Naive B cell (primary cell): Measurements from ENCODE around the gene SNX9. TPM values are rescaled to one million over a fixed set of nuclear protein-coding genes. Genes with fewer than 3 reads are reported as not detected.
A peak's percentile ranks its signal among the peaks of the same experiment; 100 is the strongest.

Source experiments
- ATAC-seq, 2 donors: fragments of 150-1000 bp; cut with Tn5 transposase; 2 replicates each; pipeline ENCODE4 v1.10.0; 2021; ENCODE audit warnings: low read depth in 2 of 2, mild to moderate bottlenecking in 2 of 2, moderate library complexity in 2 of 2
- DNase-seq: peaks from one replicate; pipeline ENCODE4 v3.0.0; 2022
- H3K27ac Mint-ChIP-seq, 6 donors: one replicate each; pipeline ENCODE4 v1.8.0; 2020 to 2022; ENCODE audit warnings: mild to moderate bottlenecking in 6 of 6, mixed read lengths in 6 of 6, moderate library complexity in 5 of 6, inconsistent platforms in 2 of 6
- H3K27me3 Mint-ChIP-seq, 3 donors: one replicate each; pipeline ENCODE4 v1.8.0; 2021 to 2022; ENCODE audit warnings: mixed read lengths in 3 of 3, mild to moderate bottlenecking in 1 of 3
- H3K36me3 Mint-ChIP-seq, 2 donors: one replicate each; pipeline ENCODE4 v1.8.0; 2020 to 2022; ENCODE audit warnings: mixed read lengths in 2 of 2, inconsistent platforms in 1 of 2, mild to moderate bottlenecking in 1 of 2
- H3K4me1 Mint-ChIP-seq, 3 donors: one replicate each; pipeline ENCODE4 v1.8.0; 2020 to 2022; ENCODE audit warnings: mixed read lengths in 3 of 3, inconsistent platforms in 1 of 3, mild to moderate bottlenecking in 1 of 3, moderate library complexity in 1 of 3
- H3K4me3 Mint-ChIP-seq, 8 donors: one replicate each; pipeline ENCODE4 v1.8.0; 2020 to 2022; ENCODE audit warnings: mild to moderate bottlenecking in 8 of 8, mixed read lengths in 8 of 8, moderate library complexity in 8 of 8, inconsistent platforms in 2 of 8
- H3K9me3 Mint-ChIP-seq, 7 donors: one replicate each; pipeline ENCODE4 v1.8.0; 2020 to 2022; ENCODE audit warnings: mixed read lengths in 7 of 7, mild to moderate bottlenecking in 5 of 7, inconsistent platforms in 2 of 7, moderate library complexity in 1 of 7
- polyA plus RNA-seq, 6 donors: library from polyadenylated mRNA; unstranded; fragments of 300-500 nt; fragmentation: Illumina TruSeq; gene quantifications; one replicate each; pipeline ENCODE4 v1.2.3, GENCODE V29; 2021; ENCODE audit warnings: low read depth in 6 of 6

Gene SNX9
- polyA plus RNA-seq, 6 donors from 2014 or later = 19.7 to 28.3 (median 25.7) TPM

GRCh38 chr6:157825243-157825904 is 2.3 kb downstream of the SNX9 start:
- DNase-seq (no peak), ATAC-seq (no peak)
- Mint-ChIP-seq H3K36me3 (peaks cover 0 to 6% of the 10 kb centered on the region in 2 donors), H3K27ac (peak overlapping the region; percentile 79 to 100 (median 99)), H3K27me3 (no peaks in the 10 kb centered on the region), H3K9me3 (no peaks in the 10 kb centered on the region), H3K4me1 (peaks cover 37 to 54% (median 39%) of the 10 kb centered on the region in 3 donors), H3K4me3 (peak overlapping the region; percentile 59 to 97 (median 95))

- H3K4me3 Mint-ChIP-seq = peak overlapping the region in 6 of 8 donors; percentile 1 to 45 (median 10)
- no peak for DNase-seq
- H3K27ac Mint-ChIP-seq = peak overlapping the region in 4 of 6 donors; percentile 6 to 70 (median 30)
- peaks cover 0 to 12% (median 3%) of the 10 kb centered on the region in 7 donors for H3K9me3 Mint-ChIP-seq
- H3K27me3 Mint-ChIP-seq = no peaks in the 10 kb centered on the region
- peaks cover 0 to 15% of the 10 kb centered on the region in 2 donors for H3K36me3 Mint-ChIP-seq
- ATAC-seq = peak; percentile 64 to 66
- peaks cover 43 to 72% (median 46%) of the 10 kb centered on the region in 3 donors for H3K4me1 Mint-ChIP-seq
Measured at GRCh38 chr6:157830354-157831017, 7.4 kb downstream of the SNX9 start.

- DNase-seq (no peak), ATAC-seq (no peak)
Measured at GRCh38 chr6:157831018-157831369, 7.9 kb downstream of the SNX9 start.

GRCh38 chr6:157831424-157832249 is 8.6 kb downstream of the SNX9 start:
- no peak for DNase-seq
- Mint-ChIP-seq H3K27me3 (no peaks in the 10 kb centered on the region), H3K4me1 (peaks cover 44 to 77% (median 56%) of the 10 kb centered on the region in 3 donors), H3K36me3 (peaks cover 0 to 19% of the 10 kb centered on the region in 2 donors), H3K9me3 (peaks cover 0 to 16% (median 6%) of the 10 kb centered on the region in 7 donors), H3K27ac (peak overlapping the region in 4 of 6 donors; percentile 22 to 69 (median 46)), H3K4me3 (peak overlapping the region in 5 of 8 donors; percentile 1 to 61 (median 48))
- no peak for ATAC-seq

More at GRCh38 chr6:157831018-157831369, 7.9 kb downstream of the SNX9 start:
- H3K27me3 Mint-ChIP-seq = no peaks in the 10 kb centered on the region
- peaks cover 44 to 72% (median 51%) of the 10 kb centered on the region in 3 donors for H3K4me1 Mint-ChIP-seq
- H3K4me3 Mint-ChIP-seq = peak overlapping the region in 3 of 8 donors; percentile 2 to 34 (median 12)
- H3K9me3 Mint-ChIP-seq = peaks cover 0 to 16% (median 5%) of the 10 kb centered on the region in 7 donors
- peak overlapping the region in 4 of 6 donors; percentile 19 to 68 (median 37) for H3K27ac Mint-ChIP-seq
- peaks cover 0 to 19% of the 10 kb centered on the region in 2 donors for H3K36me3 Mint-ChIP-seq

GRCh38 chr6:157832250-157832967 is 9.4 kb downstream of the SNX9 start:
- H3K4me3 Mint-ChIP-seq = peak overlapping the region in 1 of 8 donors; percentile 56
- H3K9me3 Mint-ChIP-seq = peaks cover 0 to 16% (median 6%) of the 10 kb centered on the region in 7 donors
- no peak for DNase-seq
- H3K27me3 Mint-ChIP-seq = no peaks in the 10 kb centered on the region
- H3K27ac Mint-ChIP-seq = peak overlapping the region in 3 of 6 donors; percentile 22 to 50 (median 32)
- ATAC-seq = no peak
- peaks cover 48 to 82% (median 56%) of the 10 kb centered on the region in 3 donors for H3K4me1 Mint-ChIP-seq
- H3K36me3 Mint-ChIP-seq = peaks cover 0 to 25% of the 10 kb centered on the region in 2 donors

- H3K36me3 Mint-ChIP-seq = peaks cover 0 to 28% of the 10 kb centered on the region in 2 donors
- no peaks in the 10 kb centered on the region for H3K27me3 Mint-ChIP-seq
- peak overlapping the region in 1 of 6 donors; percentile 70 for H3K27ac Mint-ChIP-seq
Measured at GRCh38 chr6:157834549-157834948, 11.5 kb downstream of the SNX9 start.

GRCh38 chr6:157838718-157839430 is 15.8 kb downstream of the SNX9 start:
- Mint-ChIP-seq H3K27ac (no peak overlapping the region), H3K9me3 (peaks cover 0 to 6% (median 1%) of the 10 kb centered on the region in 7 donors), H3K4me1 (peaks cover 53 to 89% (median 57%) of the 10 kb centered on the region in 3 donors), H3K36me3 (peaks cover 0 to 16% of the 10 kb centered on the region in 2 donors), H3K27me3 (no peaks in the 10 kb centered on the region), H3K4me3 (no peak overlapping the region)
- DNase-seq (no peak), ATAC-seq (no peak)

More at GRCh38 chr6:157834549-157834948, 11.5 kb downstream of the SNX9 start:
- Mint-ChIP-seq H3K4me1 (peaks cover 48 to 86% (median 56%) of the 10 kb centered on the region in 3 donors), H3K4me3 (peak overlapping the region in 1 of 8 donors; percentile 43), H3K9me3 (peaks cover 0 to 16% (median 6%) of the 10 kb centered on the region in 7 donors)
- DNase-seq (no peak), ATAC-seq (no peak)

- Mint-ChIP-seq H3K27ac (peak overlapping the region in 3 of 6 donors; percentile 51 to 93 (median 67)), H3K36me3 (peaks cover 0 to 16% of the 10 kb centered on the region in 2 donors), H3K4me3 (no peak overlapping the region), H3K4me1 (peaks cover 52 to 90% (median 57%) of the 10 kb centered on the region in 3 donors), H3K27me3 (no peaks in the 10 kb centered on the region), H3K9me3 (peaks cover 0 to 6% (median 1%) of the 10 kb centered on the region in 7 donors)
- ATAC-seq (no peak), DNase-seq (no peak)
Measured at GRCh38 chr6:157839606-157840005, 16.6 kb downstream of the SNX9 start.

GRCh38 chr6:157840261-157840660 is 17.2 kb downstream of the SNX9 start:
- peaks cover 0 to 6% (median 1%) of the 10 kb centered on the region in 7 donors for H3K9me3 Mint-ChIP-seq
- H3K36me3 Mint-ChIP-seq = peaks cover 0 to 15% of the 10 kb centered on the region in 2 donors
- H3K4me1 Mint-ChIP-seq = peaks cover 54 to 91% (median 57%) of the 10 kb centered on the region in 3 donors
- DNase-seq = no peak
- H3K4me3 Mint-ChIP-seq = peak overlapping the region in 2 of 8 donors; percentile 11 to 25
- no peaks in the 10 kb centered on the region for H3K27me3 Mint-ChIP-seq
- H3K27ac Mint-ChIP-seq = peak overlapping the region in 3 of 6 donors; percentile 39 to 98 (median 93)
- ATAC-seq = no peak

GRCh38 chr6:157840776-157841175 is 17.7 kb downstream of the SNX9 start:
- Mint-ChIP-seq H3K4me3 (peak overlapping the region in 2 of 8 donors; percentile 8 to 77), H3K9me3 (peaks cover 0 to 2% (median 0%) of the 10 kb centered on the region in 7 donors), H3K27me3 (no peaks in the 10 kb centered on the region), H3K27ac (peak overlapping the region in 5 of 6 donors; percentile 24 to 92 (median 54)), H3K4me1 (peaks cover 54 to 91% (median 57%) of the 10 kb centered on the region in 3 donors), H3K36me3 (peaks cover 0 to 10% of the 10 kb centered on the region in 2 donors)
- ATAC-seq = peak in 1 of 2 donors; percentile 10
- no peak for DNase-seq

- Mint-ChIP-seq H3K27ac (peak overlapping the region in 3 of 6 donors; percentile 24 to 92 (median 63)), H3K36me3 (peaks cover 0 to 10% of the 10 kb centered on the region in 2 donors), H3K4me1 (peaks cover 54 to 91% (median 63%) of the 10 kb centered on the region in 3 donors), H3K27me3 (no peaks in the 10 kb centered on the region), H3K4me3 (peak overlapping the region in 7 of 8 donors; percentile 0 to 78 (median 51)), H3K9me3 (peaks cover 0 to 1% (median 0%) of the 10 kb centered on the region in 7 donors)
- DNase-seq (peak; percentile 33), ATAC-seq (peak; percentile 73 to 81)
Measured at GRCh38 chr6:157841211-157841840, 18.3 kb downstream of the SNX9 start.
